ENCODE results near the gene LRSAM1. TPM values are rescaled to one million over a fixed set of nuclear protein-coding genes. Genes with fewer than 3 reads are reported as not detected.

The LRSAM1 gene
- total RNA-seq, 1 donor from 2014 or later = 27.5 TPM

- Mint-ChIP-seq H3K4me1 (ENCODE audit: low read depth) (peaks cover 5% of the 10 kb centered on the region), H3K27ac (ENCODE audit: unreplicated experiment) (no peak overlapping the region), H3K4me3 (ENCODE audit: unreplicated experiment) (no peak overlapping the region), H3K36me3 (ENCODE audit: low read depth) (no peaks in the 10 kb centered on the region), H3K27me3 (ENCODE audit: low read depth) (no peaks in the 10 kb centered on the region), H3K9me3 (ENCODE audit: low read depth) (no peaks in the 10 kb centered on the region)
- TF ChIP-seq CTCF (IDR thresholded peaks at IDR 0.05) = no peak
- no peak for DNase-seq (ENCODE audit: low spot score)
Measured at GRCh38 chr9:127415657-127416056, 35.7 kb upstream of the LRSAM1 start.

DNA sequence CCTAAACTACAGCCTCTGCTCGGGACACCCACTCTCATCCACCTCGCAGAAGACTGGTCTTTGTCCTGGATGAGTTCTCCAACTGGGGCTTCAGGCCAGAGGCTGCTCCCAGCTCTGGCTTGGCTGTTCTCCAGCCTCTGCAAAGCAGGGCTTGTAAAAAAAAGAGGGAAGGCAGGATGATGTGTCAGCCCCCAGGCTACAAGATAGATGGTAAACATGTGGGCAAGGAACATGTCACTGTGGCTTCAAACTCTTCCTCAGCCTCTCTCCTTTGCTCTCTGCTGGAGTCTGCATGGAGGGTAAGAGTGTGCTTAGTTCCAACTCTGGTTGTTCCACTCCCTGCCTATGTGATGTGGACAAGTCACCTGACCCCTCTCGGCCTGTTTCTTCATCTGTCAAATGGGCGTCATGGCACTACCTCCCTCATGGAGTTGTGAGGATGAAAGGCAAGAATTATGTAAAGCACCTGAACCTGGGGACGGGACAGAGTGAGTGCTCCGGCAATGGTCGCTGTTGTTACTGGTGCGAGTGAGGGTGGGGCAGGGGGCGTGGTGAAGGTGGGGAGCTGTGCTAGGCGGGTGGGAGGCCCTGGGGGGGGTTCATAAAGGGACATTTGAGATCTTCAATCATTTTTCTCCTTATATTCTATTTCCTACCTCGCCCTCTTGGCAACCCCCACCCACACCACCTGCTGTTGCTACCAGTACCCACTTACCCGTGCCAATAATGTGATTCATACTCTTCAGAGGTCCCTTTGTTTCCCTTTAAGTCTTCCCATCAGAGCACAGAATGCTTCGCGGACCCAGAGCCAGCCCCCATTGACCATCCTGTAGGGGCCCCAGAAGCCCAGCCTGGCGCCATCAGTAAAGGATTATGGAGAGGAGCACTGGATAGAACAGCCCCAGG, 33.9 kb upstream of the LRSAM1 start:
- no peaks in the 10 kb centered on the region for H3K9me3 Mint-ChIP-seq (ENCODE audit: low read depth)
- no peak overlapping the region for H3K4me3 Mint-ChIP-seq (ENCODE audit: unreplicated experiment)
- no peak overlapping the region for H3K27ac Mint-ChIP-seq (ENCODE audit: unreplicated experiment)
- no peaks in the 10 kb centered on the region for H3K27me3 Mint-ChIP-seq (ENCODE audit: low read depth)
- TF ChIP-seq CTCF (IDR thresholded peaks at IDR 0.05) = no peak
- H3K4me1 Mint-ChIP-seq (ENCODE audit: low read depth) = peaks cover 6% of the 10 kb centered on the region
- DNase-seq (ENCODE audit: low spot score) = no peak
- H3K36me3 Mint-ChIP-seq (ENCODE audit: low read depth) = no peaks in the 10 kb centered on the region

GRCh38 chr9:127418037-127418471, 33.3 kb upstream of the LRSAM1 start:
- DNase-seq (ENCODE audit: low spot score) = no peak
- Mint-ChIP-seq H3K36me3 (ENCODE audit: low read depth) (no peaks in the 10 kb centered on the region), H3K9me3 (ENCODE audit: low read depth) (no peaks in the 10 kb centered on the region), H3K27ac (ENCODE audit: unreplicated experiment) (no peak overlapping the region), H3K27me3 (ENCODE audit: low read depth) (no peaks in the 10 kb centered on the region), H3K4me3 (ENCODE audit: unreplicated experiment) (no peak overlapping the region), H3K4me1 (ENCODE audit: low read depth) (peaks cover 12% of the 10 kb centered on the region)
- TF ChIP-seq CTCF (IDR thresholded peaks at IDR 0.05) = peak; percentile 44

- TF ChIP-seq CTCF (IDR thresholded peaks at IDR 0.05) = no peak
- DNase-seq (ENCODE audit: low spot score) = no peak
- no peaks in the 10 kb centered on the region for H3K9me3 Mint-ChIP-seq (ENCODE audit: low read depth)
- no peak overlapping the region for H3K27ac Mint-ChIP-seq (ENCODE audit: unreplicated experiment)
- H3K36me3 Mint-ChIP-seq (ENCODE audit: low read depth) = no peaks in the 10 kb centered on the region
- H3K27me3 Mint-ChIP-seq (ENCODE audit: low read depth) = no peaks in the 10 kb centered on the region
- H3K4me3 Mint-ChIP-seq (ENCODE audit: unreplicated experiment) = no peak overlapping the region
- peaks cover 18% of the 10 kb centered on the region for H3K4me1 Mint-ChIP-seq (ENCODE audit: low read depth)
Measured at GRCh38 chr9:127419348-127419747, 32.0 kb upstream of the LRSAM1 start.

GRCh38 chr9:127421057-127421456, 30.3 kb upstream of the LRSAM1 start:
- Mint-ChIP-seq H3K27me3 (ENCODE audit: low read depth) (no peaks in the 10 kb centered on the region), H3K4me3 (ENCODE audit: unreplicated experiment) (no peak overlapping the region), H3K9me3 (ENCODE audit: low read depth) (no peaks in the 10 kb centered on the region), H3K36me3 (ENCODE audit: low read depth) (no peaks in the 10 kb centered on the region), H3K27ac (ENCODE audit: unreplicated experiment) (no peak overlapping the region), H3K4me1 (ENCODE audit: low read depth) (peaks cover 34% of the 10 kb centered on the region)
- TF ChIP-seq CTCF (IDR thresholded peaks at IDR 0.05) = no peak
- no peak for DNase-seq (ENCODE audit: low spot score)

All from chondrocyte (in vitro differentiated cells).